Testis (tissue), 2 donors: Measurements from ENCODE around the gene GRID2.

ENCODE experiments used
- CTCF ChIP-seq, 3 experiments: fragments of 450-650 bp in 2 of 3; fragments of 200-600 bp in 1 of 3; sonication (generic) in 1 of 3; IDR thresholded peaks; one replicate each; pipeline ENCODE4 v1.5.1; 2016 to 2019; ENCODE audit warnings: antibody characterized with exemption in 3 of 3, mild to moderate bottlenecking in 2 of 3, moderate library complexity in 1 of 3
- POLR2A ChIP-seq: fragments of 450-650 bp; IDR thresholded peaks from one replicate; pipeline ENCODE4 v1.6.1; 2017; ENCODE audit warnings: antibody characterized with exemption, mild to moderate bottlenecking, moderate library complexity

- TF ChIP-seq CTCF (IDR thresholded peaks at IDR 0.05) = peak in 1 of 3 experiments; percentile 22
- TF ChIP-seq POLR2A = no peak
Measured at GRCh38 chr4:93710101-93710846, 1406.5 kb downstream of the GRID2 start.
